ENCODE results near the gene GNG5.

GNG5 gene

DNA sequence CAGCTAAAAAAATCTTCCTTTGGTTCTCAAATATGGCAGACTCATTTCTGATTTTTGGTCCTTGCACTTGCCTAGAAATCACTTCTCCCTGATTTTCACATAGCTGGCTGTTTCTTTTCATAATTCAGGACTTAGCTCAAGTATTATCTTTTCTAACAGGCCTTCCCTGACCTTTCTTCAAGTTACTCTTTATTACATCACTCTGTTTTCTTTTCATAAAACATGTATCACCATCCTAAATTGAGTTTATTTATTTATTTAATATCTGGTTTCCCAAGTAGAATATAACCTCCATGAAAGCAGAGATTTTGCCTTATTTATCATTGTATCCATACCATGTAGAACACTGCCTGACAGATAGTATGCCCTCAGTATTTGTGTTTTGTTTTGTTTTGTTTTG lies 18.2 kb upstream of the GNG5 start:
- Histone ChIP-seq H3K4me1 (ENCODE audit: insufficient read depth, low read length) (no peaks in the 10 kb centered on the region), H2AFZ (ENCODE audit: low read depth, low read length) (no peak overlapping the region), H3K27ac (ENCODE audit: low read length) (no peak overlapping the region), H3K4me2 (ENCODE audit: insufficient read depth, low read length) (no peak overlapping the region), H3K9me3 (ENCODE audit: insufficient read depth, low read length, severe bottlenecking) (no peaks in the 10 kb centered on the region), H4K20me1 (ENCODE audit: insufficient read depth, low read length) (no peaks in the 10 kb centered on the region), H3K4me3 (ENCODE audit: low read depth in 1 of 2, low read length in 2 of 2) (no peak overlapping the region), H3K36me3 (ENCODE audit: insufficient read depth, low read length) (no peaks in the 10 kb centered on the region), H3K27me3 (ENCODE audit: insufficient read depth, low read length, poor library complexity) (no peaks in the 10 kb centered on the region), H3K79me2 (ENCODE audit: insufficient read depth, low read length) (no peaks in the 10 kb centered on the region), H3K9ac (ENCODE audit: low read depth, low read length) (no peak overlapping the region)
- no peak for ATAC-seq (ENCODE audit: insufficient read depth, low read depth)
- DNase-seq: no peak
- TF ChIP-seq, protein P1, sequence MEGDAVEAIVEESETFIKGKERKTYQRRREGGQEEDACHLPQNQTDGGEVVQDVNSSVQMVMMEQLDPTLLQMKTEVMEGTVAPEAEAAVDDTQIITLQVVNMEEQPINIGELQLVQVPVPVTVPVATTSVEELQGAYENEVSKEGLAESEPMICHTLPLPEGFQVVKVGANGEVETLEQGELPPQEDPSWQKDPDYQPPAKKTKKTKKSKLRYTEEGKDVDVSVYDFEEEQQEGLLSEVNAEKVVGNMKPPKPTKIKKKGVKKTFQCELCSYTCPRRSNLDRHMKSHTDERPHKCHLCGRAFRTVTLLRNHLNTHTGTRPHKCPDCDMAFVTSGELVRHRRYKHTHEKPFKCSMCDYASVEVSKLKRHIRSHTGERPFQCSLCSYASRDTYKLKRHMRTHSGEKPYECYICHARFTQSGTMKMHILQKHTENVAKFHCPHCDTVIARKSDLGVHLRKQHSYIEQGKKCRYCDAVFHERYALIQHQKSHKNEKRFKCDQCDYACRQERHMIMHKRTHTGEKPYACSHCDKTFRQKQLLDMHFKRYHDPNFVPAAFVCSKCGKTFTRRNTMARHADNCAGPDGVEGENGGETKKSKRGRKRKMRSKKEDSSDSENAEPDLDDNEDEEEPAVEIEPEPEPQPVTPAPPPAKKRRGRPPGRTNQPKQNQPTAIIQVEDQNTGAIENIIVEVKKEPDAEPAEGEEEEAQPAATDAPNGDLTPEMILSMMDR (IDR thresholded peaks at IDR 0.05; ENCODE audit: borderline replicate concordance, extremely low read depth, low read length, poor library complexity, severe bottlenecking): no peak
- no peak for TF ChIP-seq EZH2 (IDR thresholded peaks at IDR 0.05; ENCODE audit: borderline replicate concordance, low read depth, low read length, severe bottlenecking)

- H3K4me2 ChIP-seq (ENCODE audit: insufficient read depth, low read length): no peak overlapping the region
- no peak overlapping the region for H3K9ac ChIP-seq (ENCODE audit: low read depth, low read length)
- no peak for TF ChIP-seq EZH2 (IDR thresholded peaks at IDR 0.05; ENCODE audit: borderline replicate concordance, low read depth, low read length, severe bottlenecking)
- TF ChIP-seq, protein P1 (IDR thresholded peaks at IDR 0.05; ENCODE audit: borderline replicate concordance, extremely low read depth, low read length, poor library complexity, severe bottlenecking): no peak
- no peak overlapping the region for H3K27ac ChIP-seq (ENCODE audit: low read length)
- no peaks in the 10 kb centered on the region for H3K36me3 ChIP-seq (ENCODE audit: insufficient read depth, low read length)
- DNase-seq: no peak
- peaks cover 14% of the 10 kb centered on the region for H3K4me1 ChIP-seq (ENCODE audit: insufficient read depth, low read length)
- H3K79me2 ChIP-seq (ENCODE audit: insufficient read depth, low read length): peaks cover 15% of the 10 kb centered on the region
- no peak for ATAC-seq (ENCODE audit: insufficient read depth, low read depth)
- no peaks in the 10 kb centered on the region for H3K27me3 ChIP-seq (ENCODE audit: insufficient read depth, low read length, poor library complexity)
- H3K4me3 ChIP-seq (ENCODE audit: low read depth in 1 of 2, low read length in 2 of 2): no peak overlapping the region
- no peak overlapping the region for H2AFZ ChIP-seq (ENCODE audit: low read depth, low read length)
- no peaks in the 10 kb centered on the region for H4K20me1 ChIP-seq (ENCODE audit: insufficient read depth, low read length)
- no peaks in the 10 kb centered on the region for H3K9me3 ChIP-seq (ENCODE audit: insufficient read depth, low read length, severe bottlenecking)
Measured at GRCh38 chr1:84510668-84511067, 4.3 kb upstream of the GNG5 start.

GRCh38 chr1:84510165-84510564 lies 3.8 kb upstream of the GNG5 start:
- Histone ChIP-seq H3K4me2 (ENCODE audit: insufficient read depth, low read length) (no peak overlapping the region), H3K4me1 (ENCODE audit: insufficient read depth, low read length) (peaks cover 14% of the 10 kb centered on the region), H3K9ac (ENCODE audit: low read depth, low read length) (no peak overlapping the region), H3K4me3 (ENCODE audit: low read depth in 1 of 2, low read length in 2 of 2) (no peak overlapping the region), H3K9me3 (ENCODE audit: insufficient read depth, low read length, severe bottlenecking) (no peaks in the 10 kb centered on the region), H4K20me1 (ENCODE audit: insufficient read depth, low read length) (peaks cover 1% of the 10 kb centered on the region; the same call in 1 of the 2 replicates), H3K36me3 (ENCODE audit: insufficient read depth, low read length) (no peaks in the 10 kb centered on the region), H3K79me2 (ENCODE audit: insufficient read depth, low read length) (peaks cover 20% of the 10 kb centered on the region), H2AFZ (ENCODE audit: low read depth, low read length) (no peak overlapping the region), H3K27me3 (ENCODE audit: insufficient read depth, low read length, poor library complexity) (no peaks in the 10 kb centered on the region), H3K27ac (ENCODE audit: low read length) (no peak overlapping the region)
- no peak for DNase-seq
- ATAC-seq (ENCODE audit: insufficient read depth, low read depth): no peak
- TF ChIP-seq, protein P1 (IDR thresholded peaks at IDR 0.05; ENCODE audit: borderline replicate concordance, extremely low read depth, low read length, poor library complexity, severe bottlenecking): no peak
- no peak for TF ChIP-seq EZH2 (IDR thresholded peaks at IDR 0.05; ENCODE audit: borderline replicate concordance, low read depth, low read length, severe bottlenecking)

GRCh38 chr1:84509029-84509428 lies 2.6 kb upstream of the GNG5 start:
- H4K20me1 ChIP-seq (ENCODE audit: insufficient read depth, low read length): peaks cover 13% of the 10 kb centered on the region
- no peak overlapping the region for H2AFZ ChIP-seq (ENCODE audit: low read depth, low read length)
- H3K4me2 ChIP-seq (ENCODE audit: insufficient read depth, low read length): no peak overlapping the region
- TF ChIP-seq, protein P1 (IDR thresholded peaks at IDR 0.05; ENCODE audit: borderline replicate concordance, extremely low read depth, low read length, poor library complexity, severe bottlenecking): no peak
- no peak for TF ChIP-seq EZH2 (IDR thresholded peaks at IDR 0.05; ENCODE audit: borderline replicate concordance, low read depth, low read length, severe bottlenecking)
- no peak overlapping the region for H3K4me3 ChIP-seq (ENCODE audit: low read depth in 1 of 2, low read length in 2 of 2)
- DNase-seq (no peak), ATAC-seq (ENCODE audit: insufficient read depth, low read depth) (no peak)
- peaks cover 32% of the 10 kb centered on the region for H3K79me2 ChIP-seq (ENCODE audit: insufficient read depth, low read length)
- H3K4me1 ChIP-seq (ENCODE audit: insufficient read depth, low read length): peaks cover 23% of the 10 kb centered on the region
- no peaks in the 10 kb centered on the region for H3K27me3 ChIP-seq (ENCODE audit: insufficient read depth, low read length, poor library complexity)
- no peak overlapping the region for H3K27ac ChIP-seq (ENCODE audit: low read length)
- H3K36me3 ChIP-seq (ENCODE audit: insufficient read depth, low read length): no peaks in the 10 kb centered on the region
- no peak overlapping the region for H3K9ac ChIP-seq (ENCODE audit: low read depth, low read length)
- H3K9me3 ChIP-seq (ENCODE audit: insufficient read depth, low read length, severe bottlenecking): no peaks in the 10 kb centered on the region

Data from DND-41 (cell line).